AML-193 (cell line): ENCODE results near the gene MUC2.
"Not testable (repeated sequence)": the region's sequence is repeated elsewhere in the genome, so short reads cannot be mapped to it uniquely, and the experiment has no call there.

Source experiments
- DNase-seq, 2 experiments: peaks; one replicate each; lab custom pipeline; 2025; lab: John Stamatoyannopoulos, UW

Gene MUC2

DNA sequence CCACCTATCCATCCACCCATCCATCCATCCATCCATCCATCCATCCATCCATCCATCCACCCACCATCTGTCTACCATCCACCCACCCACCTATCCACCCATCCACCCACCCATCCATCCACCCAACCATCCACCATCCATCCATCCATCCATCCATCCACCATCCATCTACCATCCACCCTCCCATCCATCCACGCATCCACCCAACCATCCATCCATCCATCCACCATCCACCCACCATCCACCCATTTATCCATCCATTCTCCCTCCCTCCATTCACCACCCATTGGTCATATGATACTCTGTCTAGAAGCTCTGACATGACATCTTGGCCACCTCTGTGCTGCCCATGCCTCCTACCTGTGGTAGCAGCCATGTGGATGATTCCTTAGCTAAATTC lies 31.7 kb downstream of the MUC2 start:
- no peak for DNase-seq

DNA sequence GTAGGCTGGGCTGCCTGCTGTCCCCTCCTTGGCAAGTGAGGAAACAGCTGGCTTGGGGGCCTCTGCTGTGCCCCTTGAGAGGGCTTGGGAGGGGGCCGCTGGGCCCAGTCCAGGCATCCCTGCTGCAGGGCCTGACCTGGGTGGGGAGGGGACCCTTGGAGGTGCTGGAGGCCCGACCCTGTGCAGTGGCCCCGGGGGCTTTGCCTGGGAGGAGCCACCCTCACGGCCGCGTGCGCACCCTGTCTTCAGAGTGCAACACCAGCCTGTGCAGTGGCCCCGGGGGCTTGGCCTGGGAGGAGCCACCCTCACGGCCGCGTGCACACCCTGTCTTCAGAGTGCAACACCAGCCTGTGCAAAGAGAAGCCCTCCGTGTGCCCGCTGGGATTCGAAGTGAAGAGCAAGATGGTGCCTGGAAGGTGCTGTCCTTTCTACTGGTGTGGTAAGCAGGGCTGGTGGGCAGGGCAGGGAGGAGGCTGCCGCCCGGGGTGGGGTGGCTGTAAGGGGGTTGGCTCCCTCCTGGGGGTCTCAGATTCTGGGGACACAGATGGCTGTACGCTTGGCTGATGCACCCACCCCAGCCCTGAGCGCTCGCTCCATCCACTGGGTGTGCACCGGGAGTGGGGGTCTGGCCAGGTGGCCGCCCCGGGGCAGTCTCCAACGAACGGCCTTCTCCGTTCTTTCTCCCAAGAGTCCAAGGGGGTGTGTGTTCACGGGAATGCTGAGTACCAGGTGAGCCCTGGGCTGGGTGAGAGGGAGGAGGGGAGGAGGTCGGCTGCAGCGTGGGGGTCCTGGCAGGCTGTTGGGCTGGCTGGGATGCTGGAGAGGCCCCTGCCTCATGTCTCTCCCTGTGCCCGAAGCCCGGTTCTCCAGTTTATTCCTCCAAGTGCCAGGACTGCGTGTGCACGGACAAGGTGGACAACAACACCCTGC lies 32.9 kb downstream of the MUC2 start:
- no peak for DNase-seq

GRCh38 chr11:1108246-1108900 lies 33.7 kb downstream of the MUC2 start:
- DNase-seq: no peak

DNA sequence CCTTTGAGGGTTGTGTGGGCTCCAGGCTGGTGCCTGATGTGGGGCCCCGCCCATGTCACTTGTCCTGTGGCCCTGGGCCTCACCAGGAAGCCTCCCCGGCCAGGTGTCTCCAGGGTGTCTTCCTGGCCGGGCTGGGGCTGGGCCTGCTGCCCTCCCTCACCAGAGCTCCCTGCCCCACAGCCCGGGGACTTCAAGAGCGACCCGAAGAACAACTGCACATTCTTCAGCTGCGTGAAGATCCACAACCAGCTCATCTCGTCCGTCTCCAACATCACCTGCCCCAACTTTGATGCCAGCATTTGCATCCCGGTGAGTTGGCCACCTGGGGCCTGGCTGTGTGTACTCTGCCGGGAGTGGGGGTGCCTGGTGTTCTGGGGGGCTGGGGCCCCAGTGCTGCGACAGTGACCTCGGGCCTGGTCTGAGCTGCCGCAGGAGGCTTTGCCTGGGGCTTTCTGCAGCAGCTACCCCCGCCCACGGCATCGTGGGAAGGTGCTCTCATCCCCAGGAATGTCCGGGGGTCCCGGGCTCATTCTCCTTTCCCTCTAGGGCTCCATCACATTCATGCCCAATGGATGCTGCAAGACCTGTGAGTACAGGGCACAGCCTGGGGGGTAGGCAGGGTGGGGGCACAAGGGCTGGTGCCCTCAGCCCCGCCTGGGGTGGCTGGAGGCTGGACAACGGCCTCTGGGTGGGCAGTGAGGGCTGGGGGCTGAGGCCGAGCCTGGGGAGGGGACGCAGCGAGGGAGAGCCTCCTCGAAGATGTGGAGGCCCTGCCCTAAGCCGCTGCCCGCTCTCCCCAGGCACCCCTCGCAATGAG lies 34.6 kb downstream of the MUC2 start:
- DNase-seq: no peak

GRCh38 chr11:1109918-1110705 lies 35.4 kb downstream of the MUC2 start:
- DNase-seq: no peak

DNA sequence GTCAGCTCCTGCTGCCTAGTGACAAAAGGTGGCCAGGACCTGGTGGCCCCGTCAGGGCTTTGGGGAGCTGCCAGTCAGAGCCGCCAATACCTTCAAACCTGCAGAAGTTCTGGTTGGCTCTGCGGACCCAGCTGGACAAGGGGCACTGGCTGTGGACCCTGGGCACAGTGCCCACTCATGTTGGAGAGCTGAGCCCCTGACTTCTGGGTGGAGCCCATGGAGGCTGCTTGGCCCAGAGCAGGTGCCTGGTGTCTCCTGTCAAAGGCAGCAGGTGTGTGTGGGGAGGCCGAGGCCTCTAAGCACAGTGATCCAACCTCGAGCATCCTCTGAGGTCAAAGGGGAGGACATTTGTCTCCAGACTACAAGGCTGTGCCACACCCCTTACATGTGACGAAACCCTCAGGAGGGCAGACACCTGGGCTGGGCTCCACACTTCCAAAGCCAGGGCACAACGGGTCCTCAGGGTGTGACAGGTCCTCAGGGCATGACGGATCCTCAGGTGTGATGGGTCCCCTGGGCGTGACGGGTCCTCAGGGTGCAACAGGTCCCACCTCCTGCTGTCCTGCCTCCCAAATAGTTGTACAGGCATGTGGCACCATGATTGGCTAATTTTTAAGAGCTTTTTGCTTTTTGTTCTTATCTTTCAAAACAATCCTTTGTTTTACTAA lies 37.0 kb downstream of the MUC2 start:
- DNase-seq: no peak

GRCh38 chr11:1112351-1113191 lies 37.9 kb downstream of the MUC2 start:
- no peak for DNase-seq

DNA sequence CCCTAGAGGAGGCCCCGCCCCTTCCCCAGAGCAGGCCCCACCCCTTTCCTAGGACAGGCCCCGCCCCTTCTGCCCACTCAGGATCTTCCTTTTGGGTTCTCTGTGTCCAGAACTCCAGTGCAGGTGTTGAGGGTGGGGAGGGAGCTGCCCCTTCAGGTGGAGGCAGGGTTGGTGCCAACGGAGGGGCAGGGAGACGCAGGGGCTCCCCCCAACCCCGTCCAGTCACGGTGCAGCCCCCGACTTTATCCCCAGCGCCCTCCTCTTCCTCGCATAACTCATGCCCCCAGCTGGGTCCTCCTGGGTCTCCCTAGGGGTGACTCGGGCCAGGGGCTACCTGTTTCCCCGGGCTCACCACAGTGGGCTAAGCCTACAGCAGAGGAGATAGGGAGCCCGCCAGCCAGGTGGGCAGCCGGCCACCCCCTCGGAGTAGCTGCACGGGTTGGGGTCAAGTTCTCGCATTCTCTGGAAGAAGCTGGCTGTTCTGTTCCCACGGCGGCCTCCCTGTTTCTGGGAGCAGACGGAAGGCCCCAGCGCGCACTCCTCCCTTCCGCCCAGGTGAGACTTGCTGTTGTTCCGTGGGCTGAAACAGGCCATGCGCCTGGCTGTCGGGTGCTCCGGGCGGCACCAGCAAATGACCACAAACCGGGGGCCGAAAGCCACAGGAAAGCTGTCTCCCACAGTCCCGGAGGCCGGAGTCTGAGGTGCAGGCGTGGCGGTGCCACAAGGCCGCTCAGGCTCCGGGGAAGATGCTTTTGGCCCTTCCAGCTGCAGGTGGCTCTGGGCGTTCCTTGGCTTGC lies 38.9 kb downstream of the MUC2 start:
- DNase-seq: no peak

DNA sequence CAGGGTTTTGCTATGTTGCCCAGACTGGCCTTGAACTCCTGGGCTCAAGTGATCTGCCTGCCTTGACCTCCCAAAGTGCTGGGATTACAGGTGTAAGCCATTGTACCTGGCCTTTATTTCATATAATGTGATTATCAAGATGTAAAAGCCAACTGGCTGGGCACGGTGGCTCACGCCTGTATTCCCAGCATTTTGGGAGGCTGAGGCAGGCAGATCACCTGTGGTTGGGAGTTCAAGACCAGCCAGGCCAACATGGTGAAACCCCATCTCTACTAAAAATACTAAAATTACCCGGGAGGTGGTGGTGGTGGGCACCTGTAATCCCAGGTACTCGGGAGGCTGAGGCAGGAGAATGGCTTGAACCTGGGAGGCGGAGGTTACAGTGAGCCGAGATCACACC lies 40.6 kb downstream of the MUC2 start:
- DNase-seq: not testable (repeated sequence)

DNA sequence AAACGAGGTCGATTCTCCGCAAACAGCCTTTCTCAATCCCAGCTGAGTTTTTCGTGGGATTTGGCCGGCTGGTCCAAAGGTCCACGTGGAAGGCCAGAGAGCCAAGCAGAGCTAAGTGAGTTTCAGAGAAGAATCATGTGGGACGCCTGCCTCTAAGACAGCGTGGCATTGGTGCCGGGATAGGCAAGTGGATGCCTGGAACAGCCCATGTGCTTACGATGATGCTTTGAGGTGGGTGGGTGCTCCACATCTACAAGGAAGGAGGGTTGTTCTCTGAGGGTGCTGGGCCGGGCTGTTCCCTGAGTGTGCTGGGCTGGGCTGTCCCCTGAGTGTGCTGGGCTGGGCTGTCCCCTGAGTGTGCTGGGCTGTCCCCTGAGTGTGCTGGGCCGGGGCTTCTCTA lies 41.4 kb downstream of the MUC2 start:
- DNase-seq: no peak

DNA sequence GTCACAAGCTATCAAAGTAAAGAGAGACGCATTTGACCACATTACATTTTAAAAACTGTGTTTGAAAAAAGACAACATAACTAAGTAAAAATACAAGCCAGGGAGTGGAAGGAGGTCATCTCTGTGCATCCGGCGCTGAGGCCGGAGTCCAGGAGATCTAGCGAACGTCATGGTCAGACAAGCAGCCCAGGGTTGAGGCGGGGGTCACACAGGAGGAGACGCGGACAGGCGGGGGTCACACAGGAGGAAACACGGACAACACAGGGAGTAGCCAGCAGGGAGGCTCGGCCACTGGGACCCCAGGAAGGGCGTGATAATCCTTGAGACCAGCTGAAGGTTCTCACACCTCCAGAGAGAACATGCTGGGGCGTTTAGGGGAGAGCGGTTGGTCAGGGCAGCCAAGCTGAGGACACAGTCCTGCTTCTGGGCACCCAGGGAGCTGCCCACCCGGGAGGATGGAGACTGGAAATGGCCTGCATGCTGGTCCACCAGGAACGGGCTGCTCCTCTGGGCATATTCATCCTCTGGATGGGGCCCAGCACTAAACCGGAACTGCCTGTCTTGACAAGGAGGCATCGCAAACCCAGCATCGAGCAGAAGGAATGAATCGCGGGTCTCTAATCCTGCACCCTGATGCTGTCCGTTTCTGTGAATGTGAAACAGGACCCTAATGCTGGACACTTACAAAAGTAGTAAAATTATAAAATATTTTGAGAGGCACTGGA lies 42.2 kb downstream of the MUC2 start:
- no peak for DNase-seq

GRCh38 chr11:1117992-1118391 lies 43.3 kb downstream of the MUC2 start:
- DNase-seq: no peak

GRCh38 chr11:1118755-1119603 lies 44.3 kb downstream of the MUC2 start:
- DNase-seq: no peak

GRCh38 chr11:1119604-1120146 lies 45.0 kb downstream of the MUC2 start:
- no peak for DNase-seq

DNA sequence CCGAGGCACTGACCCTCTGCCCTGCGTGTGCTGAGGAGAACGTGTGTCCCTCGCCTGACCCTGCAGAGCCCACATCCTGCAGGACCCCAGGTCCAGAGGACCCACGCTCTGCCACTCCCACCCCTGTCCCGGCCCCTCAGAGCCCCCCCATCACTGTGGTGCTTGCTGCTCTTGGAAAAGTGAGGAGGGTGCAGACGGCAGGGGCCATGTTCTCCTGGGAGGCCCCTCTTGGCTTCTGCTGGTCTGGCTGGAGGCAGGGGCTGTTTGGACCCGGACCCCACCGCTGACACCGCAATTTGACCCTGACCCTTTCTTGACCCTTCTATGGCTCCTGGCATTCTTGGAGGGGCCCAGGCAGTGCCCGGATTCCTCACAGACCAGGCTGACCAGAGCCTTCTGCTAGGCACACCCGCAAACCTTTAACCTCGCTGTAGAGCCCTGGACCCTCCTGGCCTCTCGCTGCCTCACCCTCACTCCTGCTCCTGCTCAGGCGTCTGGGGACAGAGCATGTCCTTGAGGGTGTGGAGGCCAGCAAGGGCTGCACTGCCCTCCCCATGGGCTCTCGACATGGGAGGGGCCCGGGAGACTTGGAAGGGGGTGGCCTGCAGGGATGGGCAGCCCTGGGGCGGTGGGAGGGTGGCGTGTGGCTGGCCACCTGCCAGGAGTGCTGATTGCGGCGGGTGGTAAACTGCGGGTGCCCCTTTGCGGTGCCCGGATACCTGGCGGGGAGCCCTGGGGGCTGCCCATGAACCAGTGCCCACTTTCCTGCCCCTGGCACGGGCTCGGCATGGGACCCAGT lies 46.1 kb downstream of the MUC2 start:
- DNase-seq: no peak

DNA sequence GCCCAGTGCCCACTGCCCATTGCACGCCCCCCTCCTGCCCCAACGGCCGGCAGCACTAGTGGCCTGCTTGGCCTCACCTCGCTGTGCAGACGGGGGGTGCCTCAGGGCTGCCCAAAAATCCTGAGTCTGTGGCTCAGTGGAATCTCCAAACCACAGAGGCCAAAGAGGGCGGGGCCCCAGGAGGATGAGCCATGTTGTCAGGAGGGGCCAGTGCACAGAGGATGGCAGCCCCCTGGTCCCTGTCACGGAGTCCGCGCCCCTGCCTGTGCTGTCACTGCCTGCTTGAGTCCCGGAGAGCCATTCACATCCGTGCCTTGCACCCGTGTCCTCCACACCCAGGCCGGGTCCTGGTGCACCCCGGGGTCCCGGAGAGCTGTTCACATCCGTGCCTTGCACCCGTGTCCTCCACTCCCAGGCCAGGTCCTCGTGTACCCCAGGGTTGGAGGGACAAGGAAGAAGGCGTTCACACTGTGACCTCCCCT lies 46.7 kb downstream of the MUC2 start:
- no peak for DNase-seq
